BLaER1 treated with 17β-estradiol and CSF1 and Interleukin-3, amounts not matched to agents 10 nM and 100 nM (cell line): ENCODE results near the gene TFF2.

Experiments
- H3K27ac ChIP-seq, 11 experiments: shearing (Covaris generic); formaldehyde crosslinking; 2 replicates each; pipeline ENCODE4 v1.8.1; 2022
- H3K27me3 ChIP-seq, 11 experiments: shearing (Covaris generic); formaldehyde crosslinking; 2 replicates each; pipeline ENCODE4 v1.8.1; 2022
- H3K36me3 ChIP-seq, 11 experiments: shearing (Covaris generic); formaldehyde crosslinking; 2 replicates each; pipeline ENCODE4 v1.8.1; 2022
- H3K4me1 ChIP-seq, 10 experiments: shearing (Covaris generic); formaldehyde crosslinking; 2 replicates each; pipeline ENCODE4 v1.8.1; 2022
- H3K4me2 ChIP-seq, 11 experiments: shearing (Covaris generic); formaldehyde crosslinking; 2 replicates each; pipeline ENCODE4 v1.8.1; 2022
- H3K4me3 ChIP-seq, 10 experiments: shearing (Covaris generic); formaldehyde crosslinking; 2 replicates each; pipeline ENCODE4 v1.8.1; 2022
- H3K9ac ChIP-seq, 11 experiments: shearing (Covaris generic); formaldehyde crosslinking; 2 replicates each; pipeline ENCODE4 v1.8.1; 2022
- H3K9me3 ChIP-seq, 11 experiments: shearing (Covaris generic); formaldehyde crosslinking; replicated peaks in 1 of 11; 2 replicates each; pipeline ENCODE4 v1.8.1; 2022
- H4K20me1 ChIP-seq, 11 experiments: shearing (Covaris generic); formaldehyde crosslinking; 2 replicates each; pipeline ENCODE4 v1.8.1; 2022
- Cebpa-rat ChIP-seq, 11 experiments: shearing (Covaris generic); IDR thresholded peaks; 2 replicates each; pipeline ENCODE4 v1.8.1; 2022

TFF2 gene

DNA sequence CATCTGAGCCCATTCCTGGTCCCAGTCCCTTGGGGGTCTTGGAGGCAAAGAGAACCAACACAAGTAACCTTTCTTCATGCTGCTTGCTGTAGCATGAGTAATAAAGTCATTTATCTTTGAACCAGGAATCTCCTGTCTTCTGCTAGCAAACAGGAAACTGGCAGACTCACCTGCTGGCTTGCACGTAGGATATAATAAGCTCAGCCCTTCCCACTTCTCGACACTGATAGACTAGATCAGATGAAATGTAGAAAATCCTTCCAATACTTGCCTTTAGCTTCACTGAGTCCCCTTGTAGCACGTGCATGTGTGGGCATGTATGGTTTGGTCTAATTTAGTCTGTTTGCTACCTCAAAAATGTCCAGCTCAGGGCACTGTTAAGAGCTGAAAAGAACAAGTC lies 6.5 kb upstream of the TFF2 start:
- no peak overlapping the region for H3K9ac ChIP-seq
- H3K27ac ChIP-seq: no peak overlapping the region
- peaks cover 0 to 23% (median 13%) of the 10 kb centered on the region in 10 experiments; a peak in 16 of 20 replicates for H3K4me1 ChIP-seq
- peaks cover 36 to 57% (median 43%) of the 10 kb centered on the region in 11 experiments for H3K9me3 ChIP-seq
- no peak overlapping the region for H3K4me2 ChIP-seq
- H4K20me1 ChIP-seq: no peaks in the 10 kb centered on the region
- TF ChIP-seq Cebpa-rat (IDR thresholded peaks at IDR 0.05): no peak
- H3K36me3 ChIP-seq: no peaks in the 10 kb centered on the region
- no peak overlapping the region for H3K4me3 ChIP-seq
- H3K27me3 ChIP-seq: 0 out of 22 replicates have a peak, but pooled peaks cover 0 to 3% (median 0%) of the 10 kb centered on the region in 11 experiments

DNA sequence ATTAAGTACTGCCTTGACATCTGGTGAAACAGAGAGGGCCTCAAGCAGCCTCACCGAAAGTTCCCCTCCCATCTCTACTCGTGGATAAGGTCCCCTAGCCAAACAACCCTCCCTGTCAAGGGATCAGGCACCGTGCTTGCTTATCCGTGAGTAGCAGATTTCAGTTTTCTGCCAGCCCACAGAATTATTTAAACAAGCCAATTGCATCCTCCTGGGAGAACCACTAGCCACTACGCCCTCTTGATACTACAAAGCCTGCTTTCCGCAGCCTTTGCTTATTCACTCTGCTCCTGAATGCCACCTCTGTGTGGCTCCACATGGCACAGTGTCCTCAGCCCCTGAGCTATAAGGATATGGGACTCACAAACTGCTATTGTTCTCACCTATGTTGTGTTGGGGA lies 5.9 kb upstream of the TFF2 start:
- Histone ChIP-seq H3K27ac (no peak overlapping the region), H3K4me2 (no peak overlapping the region), H3K36me3 (no peaks in the 10 kb centered on the region), H3K27me3 (0 out of 22 replicates have a peak, but pooled peaks cover 0 to 3% (median 0%) of the 10 kb centered on the region in 11 experiments), H3K9ac (no peak overlapping the region), H3K4me3 (no peak overlapping the region), H3K4me1 (peaks cover 0 to 16% (median 10%) of the 10 kb centered on the region in 10 experiments; a peak in 12 of 20 replicates), H4K20me1 (no peaks in the 10 kb centered on the region), H3K9me3 (peaks cover 36 to 57% (median 43%) of the 10 kb centered on the region in 11 experiments)
- TF ChIP-seq Cebpa-rat (IDR thresholded peaks at IDR 0.05): no peak

DNA sequence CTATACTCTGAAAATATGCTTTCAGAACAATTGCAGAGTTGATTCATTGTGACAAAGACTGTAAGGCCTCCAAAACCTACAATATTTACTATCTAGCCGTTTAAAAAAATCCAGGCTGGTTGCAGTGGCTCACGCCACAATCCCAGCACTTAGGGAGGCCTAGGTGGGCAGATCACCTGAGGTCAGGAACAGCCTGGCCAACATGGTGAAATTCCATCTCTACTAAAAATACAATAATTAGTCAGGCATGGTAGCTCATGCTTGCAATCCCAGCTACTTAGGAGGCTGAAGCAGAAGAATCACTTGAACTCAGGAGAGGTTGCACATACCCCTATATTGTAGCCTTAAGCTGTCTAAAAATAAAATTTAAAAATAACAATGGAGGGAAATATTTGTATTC lies 5.3 kb upstream of the TFF2 start:
- Histone ChIP-seq H3K9ac (no peak overlapping the region), H3K27me3 (no peaks in the 10 kb centered on the region), H3K4me1 (peaks cover 0 to 12% (median 7%) of the 10 kb centered on the region in 10 experiments; a peak in 12 of 20 replicates), H3K27ac (no peak overlapping the region), H3K4me3 (no peak overlapping the region), H4K20me1 (no peaks in the 10 kb centered on the region), H3K9me3 (peaks cover 36 to 57% (median 43%) of the 10 kb centered on the region in 11 experiments), H3K4me2 (no peak overlapping the region), H3K36me3 (no peaks in the 10 kb centered on the region)
- TF ChIP-seq Cebpa-rat (IDR thresholded peaks at IDR 0.05): no peak

DNA sequence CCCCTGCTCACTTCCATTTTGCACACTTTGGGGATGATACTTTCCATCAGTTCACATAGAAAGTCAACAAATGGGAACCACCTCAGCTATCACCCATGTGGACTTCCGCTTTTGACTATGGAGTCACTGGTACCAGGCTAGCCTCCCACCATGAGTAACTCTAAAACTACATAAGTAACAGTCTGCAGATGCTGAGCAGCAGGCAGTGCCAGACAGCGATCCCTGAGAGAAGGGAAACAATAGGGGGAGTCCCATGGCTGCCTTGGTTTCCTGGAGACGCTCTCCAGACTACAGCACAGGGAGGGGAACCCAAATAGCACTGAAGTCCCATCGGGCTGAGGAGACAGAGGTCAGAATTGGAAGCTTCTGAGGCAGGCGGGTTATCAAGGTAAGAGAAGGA lies 2.8 kb upstream of the TFF2 start:
- Histone ChIP-seq H3K9me3 (peaks cover 29 to 48% (median 36%) of the 10 kb centered on the region in 11 experiments), H3K4me3 (no peak overlapping the region), H3K4me1 (peaks cover 0 to 12% (median 7%) of the 10 kb centered on the region in 10 experiments; a peak in 12 of 20 replicates), H3K4me2 (peak overlapping the region in 9 of 11 experiments; percentile 6 to 51 (median 35); a peak in 13 of 22 replicates), H3K36me3 (no peaks in the 10 kb centered on the region), H3K27me3 (no peaks in the 10 kb centered on the region), H3K9ac (no peak overlapping the region), H4K20me1 (no peaks in the 10 kb centered on the region), H3K27ac (no peak overlapping the region)
- no peak for TF ChIP-seq Cebpa-rat (IDR thresholded peaks at IDR 0.05)

DNA sequence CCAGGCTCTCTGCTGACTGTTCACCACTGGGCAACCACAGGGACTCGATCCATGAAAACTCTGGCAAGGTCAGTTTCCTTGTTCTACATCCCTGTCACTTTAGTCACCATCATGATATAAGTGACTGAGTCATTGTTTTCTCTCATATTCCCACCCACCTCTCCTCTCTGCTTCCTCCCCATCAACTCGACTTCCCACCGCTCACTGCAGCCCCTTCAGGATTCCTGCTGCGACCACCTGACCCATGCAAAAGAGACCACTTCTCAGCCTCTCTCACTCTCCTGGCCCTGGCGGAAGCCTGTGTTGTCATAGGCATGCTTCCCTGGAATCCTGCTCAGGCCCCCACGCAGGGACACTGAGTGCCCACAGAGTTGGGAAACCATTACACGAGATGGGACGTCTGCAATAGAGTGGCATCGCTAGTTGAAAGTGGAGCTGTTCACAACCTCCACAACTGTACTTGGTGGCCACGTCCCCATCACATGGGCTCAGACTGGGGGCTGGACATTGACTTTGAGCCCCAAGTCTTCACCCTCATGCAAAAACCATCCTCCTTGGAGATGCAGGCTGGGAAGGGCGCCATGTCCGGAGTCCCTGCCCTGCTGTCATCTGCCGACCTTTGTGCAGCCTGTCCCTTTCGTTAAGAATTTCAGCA lies 1.8 kb upstream of the TFF2 start:
- Histone ChIP-seq H3K4me1 (peaks cover 0 to 13% (median 7%) of the 10 kb centered on the region in 10 experiments; a peak in 12 of 20 replicates), H3K4me3 (no peak overlapping the region), H3K9ac (no peak overlapping the region), H3K27me3 (no peaks in the 10 kb centered on the region), H4K20me1 (no peaks in the 10 kb centered on the region), H3K36me3 (no peaks in the 10 kb centered on the region), H3K9me3 (peaks cover 29 to 52% (median 41%) of the 10 kb centered on the region in 11 experiments), H3K27ac (no peak overlapping the region), H3K4me2 (no peak overlapping the region)
- TF ChIP-seq Cebpa-rat (IDR thresholded peaks at IDR 0.05): no peak

DNA sequence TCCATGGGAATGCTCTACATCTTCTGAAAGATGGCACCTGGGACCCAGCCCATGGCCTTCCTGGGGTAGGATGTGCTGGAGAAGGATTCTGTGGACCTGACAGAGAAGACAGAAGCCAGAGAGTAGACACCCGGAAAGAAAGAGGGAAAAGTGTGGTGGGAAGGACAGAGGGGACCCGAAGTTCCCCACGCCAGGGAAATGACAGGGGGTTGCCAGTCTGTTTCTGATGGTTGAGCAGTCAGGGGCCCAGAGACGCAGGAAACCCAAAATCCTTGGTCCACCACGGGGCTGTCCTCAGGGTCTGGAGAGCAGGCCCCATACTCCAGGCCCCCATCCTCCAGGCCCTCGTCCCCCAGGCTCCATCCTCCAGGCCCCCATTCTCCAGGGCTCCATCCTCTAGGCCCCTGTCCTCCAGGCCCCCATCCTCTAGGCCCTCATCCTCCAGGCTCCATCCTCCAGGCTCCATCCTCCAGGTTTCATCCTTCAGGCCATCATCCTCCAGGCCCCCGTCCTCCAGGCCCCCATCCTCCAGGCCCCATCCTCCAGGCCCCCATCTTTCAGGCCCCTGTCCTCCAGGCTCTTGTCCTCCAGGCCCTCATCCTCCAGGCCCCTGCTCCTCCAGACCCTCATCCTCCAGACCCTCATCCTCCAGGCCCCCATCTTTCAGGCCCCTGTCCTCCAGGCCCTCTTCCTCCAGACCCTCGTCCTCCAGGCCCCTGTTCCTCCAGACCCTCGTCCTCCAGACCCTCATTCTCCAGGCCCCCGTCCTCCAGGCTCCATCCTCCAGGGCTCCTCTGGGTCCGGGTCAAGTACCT lies 1.0 kb upstream of the TFF2 start:
- Histone ChIP-seq H3K36me3 (no peaks in the 10 kb centered on the region), H3K27me3 (no peaks in the 10 kb centered on the region), H3K9me3 (peaks cover 24 to 48% (median 35%) of the 10 kb centered on the region in 11 experiments), H4K20me1 (no peaks in the 10 kb centered on the region), H3K4me3 (no peak overlapping the region), H3K9ac (no peak overlapping the region), H3K27ac (no peak overlapping the region), H3K4me1 (peaks cover 0 to 14% (median 7%) of the 10 kb centered on the region in 10 experiments; a peak in 12 of 20 replicates), H3K4me2 (no peak overlapping the region)
- no peak for TF ChIP-seq Cebpa-rat (IDR thresholded peaks at IDR 0.05)

DNA sequence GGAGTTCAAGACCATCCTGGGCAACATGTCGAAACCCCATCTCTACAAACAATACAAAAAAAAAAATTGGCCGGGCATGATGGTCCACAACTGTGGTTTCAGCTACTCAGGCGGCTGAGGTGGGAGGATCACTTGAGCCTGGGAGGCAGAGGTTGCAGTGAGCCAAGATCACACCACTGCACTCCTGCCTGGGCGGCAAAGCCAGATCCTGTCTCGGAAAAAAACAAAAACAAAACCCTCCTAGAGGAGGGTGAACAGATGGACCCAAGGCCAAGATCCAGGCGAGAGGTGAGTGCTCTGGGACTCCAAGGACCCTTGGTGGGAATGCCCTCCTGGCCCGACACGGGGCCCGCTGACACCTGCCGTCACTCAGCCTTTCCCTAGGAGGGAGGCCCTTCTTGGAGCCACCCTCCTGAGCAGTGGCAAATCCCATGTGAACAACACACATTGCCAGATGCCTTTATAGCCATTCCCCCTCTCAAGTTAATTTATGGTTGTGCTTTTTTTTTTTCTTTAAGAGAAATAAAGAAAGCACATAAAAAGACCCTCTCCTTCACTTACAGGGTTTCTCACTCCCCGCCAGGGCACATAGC lies 380 bp downstream of the TFF2 start:
- Histone ChIP-seq H3K9ac (no peak overlapping the region), H3K4me2 (no peak overlapping the region)

DNA sequence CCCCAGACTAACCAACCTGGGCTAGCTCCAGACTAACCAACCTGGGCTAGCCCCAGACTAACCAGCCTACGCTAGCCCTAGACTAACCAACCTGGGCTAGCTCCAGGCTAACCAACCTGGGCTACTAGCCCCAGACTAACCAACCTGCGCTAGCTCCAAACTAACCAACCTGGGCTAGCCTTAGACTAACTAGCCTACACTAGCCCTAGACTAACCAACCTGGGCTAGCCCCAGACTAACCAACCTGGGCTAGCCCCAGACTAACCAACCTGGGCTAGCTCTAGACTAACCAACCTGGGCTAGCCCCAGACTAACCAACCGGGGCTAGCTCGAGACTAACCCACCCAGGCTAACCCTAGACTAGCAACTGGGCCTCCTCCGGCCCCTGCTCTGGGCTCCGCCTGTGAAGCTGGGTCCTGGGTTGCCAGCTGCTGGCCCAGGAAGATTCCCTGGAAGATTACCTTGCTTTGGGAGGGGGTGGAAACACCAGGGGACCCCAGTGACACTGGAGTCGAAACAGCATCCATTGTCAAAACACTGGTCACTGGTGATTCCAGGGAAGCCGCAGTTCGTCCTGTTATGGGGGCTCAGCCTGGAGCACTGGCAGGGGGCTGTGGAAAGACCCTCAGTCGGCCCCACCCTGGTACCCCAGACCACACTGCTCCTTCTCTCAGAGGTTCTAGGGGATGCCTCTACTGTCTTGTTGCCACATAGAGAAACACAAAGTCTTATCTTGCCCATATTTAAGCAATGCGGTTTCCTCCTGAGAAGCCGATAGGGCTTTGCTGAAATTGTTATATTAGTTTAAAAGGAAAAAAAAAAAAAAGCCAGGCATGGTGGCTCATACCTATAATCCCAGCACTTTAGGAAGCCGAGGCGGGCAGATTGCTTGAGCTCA lies 1.1 kb downstream of the TFF2 start:
- H3K4me1 ChIP-seq: peaks cover 0 to 14% (median 7%) of the 10 kb centered on the region in 10 experiments; a peak in 12 of 20 replicates
- no peaks in the 10 kb centered on the region for H4K20me1 ChIP-seq
- no peak overlapping the region for H3K4me3 ChIP-seq
- TF ChIP-seq Cebpa-rat (IDR thresholded peaks at IDR 0.05): no peak
- H3K4me2 ChIP-seq: no peak overlapping the region
- H3K27ac ChIP-seq: no peak overlapping the region
- H3K9me3 ChIP-seq: peaks cover 5 to 27% (median 15%) of the 10 kb centered on the region in 11 experiments
- H3K36me3 ChIP-seq: no peaks in the 10 kb centered on the region
- H3K27me3 ChIP-seq: no peaks in the 10 kb centered on the region
- H3K9ac ChIP-seq: no peak overlapping the region

More for the DNA sequence above, 380 bp downstream of the TFF2 start:
- H3K36me3 ChIP-seq: no peaks in the 10 kb centered on the region
- H3K4me3 ChIP-seq: no peak overlapping the region
- TF ChIP-seq Cebpa-rat (IDR thresholded peaks at IDR 0.05): no peak
- H3K27me3 ChIP-seq: no peaks in the 10 kb centered on the region
- peaks cover 0 to 14% (median 7%) of the 10 kb centered on the region in 10 experiments; a peak in 12 of 20 replicates for H3K4me1 ChIP-seq
- H3K9me3 ChIP-seq: peaks cover 13 to 35% (median 22%) of the 10 kb centered on the region in 11 experiments
- H3K27ac ChIP-seq: no peak overlapping the region
- no peaks in the 10 kb centered on the region for H4K20me1 ChIP-seq
